T-helper 1 cell treated with Interleukin-12 subunit alpha and Interleukin-12 subunit beta and Interleukin-4 antibody, amounts not matched to agents 30 μg/mL and 1 μg/mL, for 36 hours (primary cell): Measurements from ENCODE around the gene CILP.
"Not testable (repeated sequence)": the region's sequence is repeated elsewhere in the genome, so short reads cannot be mapped to it uniquely, and the experiment has no call there.

Experiments
- H3K27ac Mint-ChIP-seq: one replicate; pipeline ENCODE4 v1.8.0; 2021; ENCODE audit warnings: mild to moderate bottlenecking, mixed read lengths
- H3K27me3 Mint-ChIP-seq: one replicate; pipeline ENCODE4 v1.8.0; 2021; ENCODE audit warnings: low read depth, mixed read lengths
- H3K36me3 Mint-ChIP-seq: one replicate; pipeline ENCODE4 v1.8.0; 2021; ENCODE audit warnings: low read depth, mixed read lengths
- H3K4me1 Mint-ChIP-seq: one replicate; pipeline ENCODE4 v1.8.0; 2021; ENCODE audit warnings: low read depth, mixed read lengths
- H3K4me3 Mint-ChIP-seq: one replicate; pipeline ENCODE4 v1.8.0; 2021; ENCODE audit warnings: mild to moderate bottlenecking, moderate library complexity, mixed read lengths
- H3K9me3 Mint-ChIP-seq: one replicate; pipeline ENCODE4 v1.8.0; 2021; ENCODE audit warnings: mixed read lengths

Gene CILP

DNA sequence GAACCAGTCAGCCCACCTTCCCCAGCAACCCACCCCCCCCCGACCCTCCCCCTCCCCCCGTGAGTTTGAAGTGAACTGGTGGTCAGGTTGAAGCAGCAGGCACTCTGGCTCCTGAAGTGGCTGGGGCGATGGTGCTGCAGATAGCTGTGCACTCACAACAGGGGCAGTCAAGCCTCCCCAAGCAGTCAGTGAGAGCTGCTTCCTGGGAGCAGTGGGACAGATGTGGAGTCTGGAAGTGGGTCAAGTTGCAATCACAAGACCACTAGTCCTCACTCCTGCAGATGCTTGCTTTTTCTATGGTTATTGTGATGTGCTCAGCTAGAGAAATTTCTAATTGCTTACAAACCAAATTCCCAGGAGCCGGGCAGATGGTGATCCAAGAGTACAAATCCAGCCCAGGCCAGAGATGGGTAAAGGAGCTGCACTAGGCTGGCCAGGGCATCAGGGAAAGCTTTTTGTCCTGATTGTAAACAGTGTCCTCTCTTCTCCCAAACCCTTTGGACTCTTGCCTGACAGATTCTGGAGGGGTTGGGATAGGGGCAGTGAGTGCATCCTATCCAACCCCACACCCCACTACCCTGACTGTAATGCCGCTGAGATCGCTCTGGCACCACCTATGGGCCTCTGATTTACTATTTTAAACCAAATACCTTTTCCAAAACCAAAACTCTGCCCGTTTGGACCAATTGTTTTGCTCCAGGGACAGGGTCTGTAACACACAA, 16.3 kb downstream of the CILP start:
- Mint-ChIP-seq H3K27ac (no peak overlapping the region), H3K4me3 (no peak overlapping the region), H3K9me3 (no peaks in the 10 kb centered on the region), H3K36me3 (no peaks in the 10 kb centered on the region), H3K4me1 (no peaks in the 10 kb centered on the region), H3K27me3 (no peaks in the 10 kb centered on the region)

DNA sequence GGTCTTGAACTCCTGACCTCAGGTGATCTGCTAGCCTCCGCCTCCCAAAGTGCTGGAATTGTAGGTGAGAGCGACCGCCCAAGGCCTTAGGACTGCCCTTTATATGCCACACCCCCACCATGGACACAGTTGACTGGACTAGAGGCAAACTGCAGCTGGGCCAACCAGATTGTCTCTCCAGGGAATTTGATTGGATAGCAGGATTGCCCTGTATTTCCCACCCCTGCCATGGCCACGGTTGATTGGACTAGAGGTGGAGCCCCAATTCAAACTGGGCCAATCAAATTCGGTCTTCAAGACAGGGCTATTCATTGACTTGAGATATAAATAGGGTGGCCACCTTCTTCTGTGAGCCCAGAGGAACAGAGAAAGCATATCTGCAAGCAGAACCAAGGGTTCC, 19.3 kb downstream of the CILP start:
- Mint-ChIP-seq H3K9me3 (no peaks in the 10 kb centered on the region), H3K27me3 (no peaks in the 10 kb centered on the region), H3K4me1 (no peaks in the 10 kb centered on the region), H3K4me3 (no peak overlapping the region), H3K36me3 (no peaks in the 10 kb centered on the region), H3K27ac (no peak overlapping the region)

- Mint-ChIP-seq H3K36me3 (peaks cover 1% of the 10 kb centered on the region), H3K27me3 (no peaks in the 10 kb centered on the region), H3K9me3 (no peaks in the 10 kb centered on the region), H3K4me3 (no peak overlapping the region), H3K27ac (no peak overlapping the region), H3K4me1 (peaks cover 7% of the 10 kb centered on the region)
Measured at GRCh38 chr15:65189102-65189740, 22.1 kb downstream of the CILP start.

DNA sequence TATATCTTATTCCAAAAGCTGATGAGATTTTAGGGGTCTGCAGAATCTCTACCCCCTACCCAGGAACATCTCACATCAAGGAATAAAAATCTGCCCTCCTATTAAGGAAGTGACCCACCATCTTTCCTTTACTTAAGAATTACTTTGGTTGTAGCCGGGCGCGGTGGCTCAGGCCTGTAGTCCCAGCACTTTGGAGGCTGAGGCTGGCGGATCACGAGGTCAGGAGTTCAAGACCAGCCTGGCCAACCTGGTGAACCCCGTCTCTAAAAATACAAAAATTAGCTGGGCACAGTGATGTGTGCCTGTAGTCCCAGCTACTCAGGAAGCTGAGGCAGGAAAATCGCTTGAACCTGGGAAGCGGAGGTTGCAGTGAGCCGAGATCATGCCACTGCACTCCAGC, 22.8 kb downstream of the CILP start:
- H3K36me3 Mint-ChIP-seq, H3K9me3 Mint-ChIP-seq, H3K27ac Mint-ChIP-seq, H3K4me3 Mint-ChIP-seq, H3K27me3 Mint-ChIP-seq: not testable (repeated sequence)
- peaks cover 13% of the 10 kb centered on the region for H3K4me1 Mint-ChIP-seq

DNA sequence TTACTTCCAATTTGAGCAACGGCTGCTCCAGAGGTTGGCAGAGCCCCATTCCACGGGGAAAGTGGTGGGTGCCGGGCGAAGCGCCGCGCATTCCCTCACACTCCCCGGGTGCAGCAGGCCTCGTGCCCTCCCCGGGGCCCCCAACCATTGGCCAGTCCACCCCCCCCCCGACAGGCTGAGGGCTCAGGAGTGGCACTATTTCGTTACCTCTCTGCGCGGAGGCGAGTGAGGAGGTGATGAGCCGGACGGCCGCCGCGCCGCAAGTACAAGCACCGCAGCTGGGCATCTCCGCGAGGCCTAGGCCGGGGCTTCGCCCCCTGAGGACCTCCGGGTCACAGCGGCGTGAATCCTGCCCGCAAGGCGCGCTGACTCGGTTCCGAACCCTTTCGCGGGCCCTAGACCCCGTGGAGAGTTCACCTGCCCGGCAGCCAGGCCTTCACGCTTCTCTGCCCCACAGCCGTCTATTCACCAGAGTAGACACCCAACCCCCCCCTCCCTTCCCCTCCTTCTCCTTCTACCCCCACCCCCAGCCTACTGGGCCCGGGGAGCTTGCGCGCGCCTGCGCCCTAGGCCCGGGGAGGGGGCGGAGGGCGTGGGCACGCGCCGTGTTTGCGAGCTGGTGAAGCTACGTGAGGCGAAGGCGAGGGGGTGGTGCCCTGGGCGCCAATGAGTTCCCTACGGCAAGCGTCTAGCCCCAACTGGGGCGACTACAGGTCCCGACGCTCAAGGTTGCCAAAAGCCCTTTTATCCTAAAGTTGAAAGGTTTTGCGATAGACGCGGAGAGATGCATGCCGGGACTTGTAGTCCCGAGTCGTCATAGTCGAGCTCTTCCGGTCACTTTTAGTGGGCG, 26.2 kb downstream of the CILP start, which contains the start of gene CLPX:
CLPX (minus strand) TSS at position 475 of the 850 bp plus-strand sequence; CDS start at position 286, 189 bp downstream.
- Mint-ChIP-seq H3K4me3 (peak within 1 kb of the TSS; percentile 96), H3K4me1 (peaks cover 21% of the 10 kb centered on the region), H3K36me3 (peaks cover 7% of the 10 kb centered on the region), H3K27ac (peak within 1 kb of the TSS; percentile 92), H3K27me3 (no peaks in the 10 kb centered on the region), H3K9me3 (no peaks in the 10 kb centered on the region)

- Mint-ChIP-seq H3K4me3 (peak overlapping the region; percentile 96), H3K27ac (peak overlapping the region; percentile 88), H3K4me1 (peaks cover 21% of the 10 kb centered on the region)
Measured at GRCh38 chr15:65184305-65184867, 26.9 kb downstream of the CILP start.

GRCh38 chr15:65183865-65184159, 27.5 kb downstream of the CILP start:
- H3K4me1 Mint-ChIP-seq = peaks cover 22% of the 10 kb centered on the region
- H3K4me3 Mint-ChIP-seq = peak overlapping the region; percentile 96
- H3K9me3 Mint-ChIP-seq = no peaks in the 10 kb centered on the region
- H3K27ac Mint-ChIP-seq = peak overlapping the region; percentile 88
- peaks cover 8% of the 10 kb centered on the region for H3K36me3 Mint-ChIP-seq
- no peaks in the 10 kb centered on the region for H3K27me3 Mint-ChIP-seq

More at GRCh38 chr15:65184305-65184867, 26.9 kb downstream of the CILP start:
- Mint-ChIP-seq H3K27me3 (no peaks in the 10 kb centered on the region), H3K9me3 (no peaks in the 10 kb centered on the region), H3K36me3 (peaks cover 7% of the 10 kb centered on the region)

DNA sequence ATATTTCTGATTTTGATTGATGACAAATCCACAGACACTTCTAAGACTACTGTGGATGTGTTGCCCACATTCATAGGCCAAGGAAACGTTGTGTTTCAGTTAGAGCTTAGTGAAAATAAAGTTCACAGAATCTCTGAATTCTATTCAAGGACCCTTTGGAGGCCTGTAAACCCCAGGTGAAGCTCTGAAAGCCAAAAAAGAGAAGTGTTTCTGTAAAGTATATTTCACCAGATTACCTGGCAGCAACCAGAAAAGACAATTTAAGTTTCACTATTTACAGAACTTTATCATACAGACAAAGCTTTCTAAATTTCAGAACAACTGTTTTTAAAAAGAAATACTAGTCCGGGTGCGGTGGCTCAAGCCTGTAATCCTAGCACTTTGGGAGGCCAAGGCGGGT, 28.7 kb downstream of the CILP start:
- Mint-ChIP-seq H3K36me3 (peaks cover 9% of the 10 kb centered on the region), H3K27me3 (no peaks in the 10 kb centered on the region), H3K4me1 (peaks cover 23% of the 10 kb centered on the region), H3K4me3 (peak overlapping the region; percentile 96), H3K9me3 (no peaks in the 10 kb centered on the region), H3K27ac (no peak overlapping the region)

DNA sequence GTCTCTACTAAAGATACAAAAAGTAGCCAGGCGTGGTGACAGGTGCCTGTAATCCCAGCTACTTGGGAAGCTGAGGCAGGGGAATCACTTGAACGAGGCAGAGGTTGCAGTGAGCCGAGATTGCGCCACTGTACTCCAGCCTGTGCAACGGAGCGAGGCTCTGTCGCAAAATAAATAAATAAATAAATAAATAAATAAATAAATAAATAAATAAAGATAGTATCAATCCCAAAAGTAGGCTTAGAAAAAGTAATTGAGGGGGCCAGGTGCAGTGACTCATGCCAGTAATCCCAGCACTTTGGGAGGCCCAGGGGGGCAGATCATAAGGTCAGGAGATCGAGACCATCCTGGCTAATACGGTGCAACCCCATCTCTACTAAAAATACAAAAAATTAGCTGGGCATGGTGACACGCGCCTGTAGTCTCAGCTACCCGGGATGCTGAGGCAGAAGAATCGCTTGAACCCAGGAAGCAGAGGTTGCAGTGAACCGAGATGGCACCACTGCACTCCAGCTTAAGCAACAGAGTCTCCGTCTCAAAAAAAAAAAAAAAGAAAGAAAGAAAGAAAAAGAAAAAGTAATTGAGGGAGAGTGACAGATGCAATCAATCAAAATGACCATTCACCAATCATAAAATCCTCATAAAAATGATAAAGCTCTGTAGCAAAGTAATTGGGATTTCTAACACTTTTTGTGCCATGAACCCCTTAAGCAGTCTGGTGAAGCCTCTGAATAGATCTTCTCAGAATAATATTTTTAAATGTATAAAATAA, 29.5 kb downstream of the CILP start:
- not testable (repeated sequence) for H3K27me3 Mint-ChIP-seq, H3K4me3 Mint-ChIP-seq, H3K27ac Mint-ChIP-seq, H3K9me3 Mint-ChIP-seq, H3K36me3 Mint-ChIP-seq
- H3K4me1 Mint-ChIP-seq = peaks cover 23% of the 10 kb centered on the region

- Mint-ChIP-seq H3K27me3 (no peaks in the 10 kb centered on the region), H3K4me3 (no peak overlapping the region), H3K27ac (no peak overlapping the region), H3K4me1 (peaks cover 19% of the 10 kb centered on the region), H3K9me3 (no peaks in the 10 kb centered on the region), H3K36me3 (peaks cover 12% of the 10 kb centered on the region)
Measured at GRCh38 chr15:65180167-65180566, 31.1 kb downstream of the CILP start.

GRCh38 chr15:65177901-65178300, 33.4 kb downstream of the CILP start:
- H3K9me3 Mint-ChIP-seq = no peaks in the 10 kb centered on the region
- H3K4me3 Mint-ChIP-seq = no peak overlapping the region
- no peaks in the 10 kb centered on the region for H3K27me3 Mint-ChIP-seq
- peaks cover 11% of the 10 kb centered on the region for H3K36me3 Mint-ChIP-seq
- H3K27ac Mint-ChIP-seq = no peak overlapping the region
- peaks cover 10% of the 10 kb centered on the region for H3K4me1 Mint-ChIP-seq

DNA sequence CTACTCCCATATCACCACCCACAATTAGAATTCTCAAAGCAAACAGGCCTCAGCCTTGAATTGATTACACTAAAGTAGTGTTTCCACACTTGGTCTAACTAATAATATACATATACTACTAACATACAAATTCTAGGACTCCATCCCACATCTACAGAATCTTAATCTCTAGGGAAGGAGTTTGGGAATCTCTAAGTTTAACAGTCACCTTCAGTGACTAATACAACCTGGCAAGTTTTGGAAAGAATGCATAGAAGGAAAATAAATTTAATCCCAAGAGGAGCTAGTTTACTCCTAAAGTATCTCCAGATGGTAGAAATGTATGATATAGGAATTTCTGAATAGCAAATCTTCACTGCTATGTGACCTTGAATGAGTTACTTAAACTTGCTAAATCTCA, 35.2 kb downstream of the CILP start:
- H3K36me3 Mint-ChIP-seq = peaks cover 12% of the 10 kb centered on the region
- H3K27ac Mint-ChIP-seq = no peak overlapping the region
- H3K27me3 Mint-ChIP-seq = no peaks in the 10 kb centered on the region
- no peak overlapping the region for H3K4me3 Mint-ChIP-seq
- peaks cover 5% of the 10 kb centered on the region for H3K4me1 Mint-ChIP-seq
- H3K9me3 Mint-ChIP-seq = no peaks in the 10 kb centered on the region

DNA sequence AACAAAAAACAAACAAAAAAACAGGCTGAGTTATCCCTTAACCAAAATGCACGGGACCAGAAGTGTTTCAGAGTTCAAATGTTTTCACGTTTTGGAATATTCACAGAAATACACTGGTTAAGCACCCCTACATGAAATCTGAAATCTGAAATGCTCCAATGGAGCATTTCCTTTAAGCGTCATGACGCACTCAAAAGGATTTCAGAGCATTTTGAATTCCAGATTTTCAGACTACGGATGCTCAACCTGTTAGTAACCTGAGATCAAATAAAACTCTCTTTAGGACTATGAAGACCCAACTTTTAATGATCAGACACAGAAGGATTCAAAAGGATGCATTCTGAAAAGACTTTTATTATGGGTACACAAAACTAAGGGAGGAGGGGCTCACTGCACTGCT, 35.8 kb downstream of the CILP start:
- Mint-ChIP-seq H3K27ac (no peak overlapping the region), H3K4me3 (no peak overlapping the region), H3K27me3 (no peaks in the 10 kb centered on the region), H3K36me3 (peaks cover 11% of the 10 kb centered on the region), H3K9me3 (no peaks in the 10 kb centered on the region), H3K4me1 (peaks cover 4% of the 10 kb centered on the region)

- Mint-ChIP-seq H3K4me1 (peaks cover 4% of the 10 kb centered on the region), H3K27ac (no peak overlapping the region), H3K27me3 (no peaks in the 10 kb centered on the region), H3K4me3 (no peak overlapping the region), H3K36me3 (peaks cover 11% of the 10 kb centered on the region), H3K9me3 (no peaks in the 10 kb centered on the region)
Measured at GRCh38 chr15:65174509-65174908, 36.8 kb downstream of the CILP start.
